AG04450 (cell line): Measurements from ENCODE around the gene CCDC160. TPM values are rescaled to one million over a fixed set of nuclear protein-coding genes. Genes with fewer than 3 reads are reported as not detected.

Source experiments
- CTCF ChIA-PET: fragments of 300-600, 350-600 bp; formaldehyde crosslinking; extraction: SDS; loops from one replicate; lab custom pipeline; 2022; ENCODE audit warnings: antibody characterized with exemption, inconsistent platforms; lab: Charles Lee
- POLR2A ChIA-PET: fragments of 350-600 bp; formaldehyde crosslinking; extraction: SDS; loops from one replicate; lab custom pipeline; 2021; ENCODE audit warnings: antibody characterized with exemption, inconsistent platforms; lab: Yijun Ruan, JAX
- DNase-seq: peaks from one replicate; pipeline ENCODE4 v3.0.0-alpha.2; 2011; ENCODE audit warnings: low read depth, low spot score
- H3K27ac ChIP-seq: one replicate; pipeline ENCODE4 v1.5.1; 2012; ENCODE audit warnings: low read depth, low read length, control low read depth
- H3K27me3 ChIP-seq: one replicate; pipeline ENCODE4 v1.6.0; 2012; ENCODE audit warnings: low read length; ENCODE audit not compliant: control insufficient read depth, insufficient read depth
- H3K4me3 ChIP-seq: 2 replicates; pipeline ENCODE4 v1.5.1; 2011; ENCODE audit warnings: mild to moderate bottlenecking, low read depth, low read length, control low read depth
- H3K9me3 ChIP-seq: 2 replicates; pipeline ENCODE4 v1.5.1; 2012; ENCODE audit warnings: low read length; ENCODE audit not compliant: control insufficient read depth, insufficient read depth
- polyA plus RNA-seq: library from polyadenylated mRNA; depleted of rRNA; stranded (reverse); fragments of >200 nt; gene quantifications from 2 replicates; pipeline ENCODE4 v1.2.3, GENCODE V29; 2011
- TF ChIP-seq, protein P1 (sequence below): IDR thresholded peaks from 2 replicates; pipeline ENCODE4 v1.5.1; 2011; ENCODE audit warnings: low read depth, low read length, control low read depth, inconsistent platforms

The CCDC160 gene
- polyA plus RNA-seq, 1 experiment: 0.15 TPM

DNA sequence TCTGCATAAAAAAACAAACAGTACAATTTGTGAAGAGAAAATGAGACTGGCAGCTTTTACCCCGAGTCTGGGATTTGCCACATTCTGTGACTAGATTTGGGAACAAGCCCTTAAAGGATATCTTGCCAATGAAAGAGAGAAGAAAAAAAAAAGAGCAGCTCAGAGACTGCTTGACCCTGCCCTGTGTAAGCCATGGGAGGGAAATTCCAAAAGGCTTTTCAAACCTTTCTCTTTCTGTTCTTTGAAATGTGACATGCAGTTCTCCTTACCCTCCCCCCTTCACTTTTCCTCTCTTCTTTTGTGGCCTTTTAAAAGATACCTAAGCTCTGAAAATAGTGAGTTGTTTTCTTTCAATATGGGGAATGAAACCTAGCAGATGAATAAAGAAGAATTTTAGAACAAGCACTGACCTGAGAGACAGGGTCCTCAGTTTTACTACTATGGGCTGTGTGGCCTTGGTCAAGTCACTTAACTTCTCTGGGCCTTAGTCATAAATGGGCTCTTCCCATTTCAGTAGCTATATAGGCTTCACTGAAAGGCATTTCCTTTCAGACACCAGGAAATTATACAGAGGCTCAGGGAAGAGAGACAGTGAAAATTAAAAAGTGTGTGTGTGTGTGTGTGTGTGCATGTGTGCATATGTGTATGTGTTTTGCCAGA, 5.1 kb downstream of the CCDC160 start:
- TF ChIP-seq, protein P1, sequence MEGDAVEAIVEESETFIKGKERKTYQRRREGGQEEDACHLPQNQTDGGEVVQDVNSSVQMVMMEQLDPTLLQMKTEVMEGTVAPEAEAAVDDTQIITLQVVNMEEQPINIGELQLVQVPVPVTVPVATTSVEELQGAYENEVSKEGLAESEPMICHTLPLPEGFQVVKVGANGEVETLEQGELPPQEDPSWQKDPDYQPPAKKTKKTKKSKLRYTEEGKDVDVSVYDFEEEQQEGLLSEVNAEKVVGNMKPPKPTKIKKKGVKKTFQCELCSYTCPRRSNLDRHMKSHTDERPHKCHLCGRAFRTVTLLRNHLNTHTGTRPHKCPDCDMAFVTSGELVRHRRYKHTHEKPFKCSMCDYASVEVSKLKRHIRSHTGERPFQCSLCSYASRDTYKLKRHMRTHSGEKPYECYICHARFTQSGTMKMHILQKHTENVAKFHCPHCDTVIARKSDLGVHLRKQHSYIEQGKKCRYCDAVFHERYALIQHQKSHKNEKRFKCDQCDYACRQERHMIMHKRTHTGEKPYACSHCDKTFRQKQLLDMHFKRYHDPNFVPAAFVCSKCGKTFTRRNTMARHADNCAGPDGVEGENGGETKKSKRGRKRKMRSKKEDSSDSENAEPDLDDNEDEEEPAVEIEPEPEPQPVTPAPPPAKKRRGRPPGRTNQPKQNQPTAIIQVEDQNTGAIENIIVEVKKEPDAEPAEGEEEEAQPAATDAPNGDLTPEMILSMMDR: no peak
- POLR2A ChIA-PET: no interaction called here
- Histone ChIP-seq H3K4me3 (no peak overlapping the region), H3K27me3 (no peaks in the 10 kb centered on the region), H3K27ac (no peak overlapping the region), H3K9me3 (no peaks in the 10 kb centered on the region)
- no peak for DNase-seq
- CTCF ChIA-PET: interaction anchor here (1.0 kb wide), 1 partner anchor 12 kb away, joined by 3 read pairs; no protein-coding TSS in a partner anchor

DNA sequence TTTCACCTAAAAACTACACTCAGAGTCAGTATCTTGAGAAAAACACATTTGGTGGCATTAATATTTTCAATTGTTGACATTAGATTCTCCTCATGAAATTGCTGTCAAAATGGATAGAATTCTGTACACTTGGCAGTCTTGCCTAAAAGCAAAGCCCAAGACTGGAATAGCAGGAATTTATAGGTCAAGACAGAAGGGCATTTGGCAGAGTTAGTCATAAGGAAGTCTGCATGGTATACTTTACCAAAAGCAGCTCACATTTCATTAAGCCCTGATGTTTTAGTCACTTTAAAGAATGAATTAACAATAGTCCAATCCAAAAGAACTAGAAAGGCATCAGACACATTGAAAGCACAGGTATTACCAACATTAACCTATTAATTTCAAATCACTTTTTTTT, 7.1 kb downstream of the CCDC160 start:
- CTCF ChIA-PET: interaction anchor here (1.8 kb wide), 1 partner anchor 10 kb away, joined by 7 read pairs; no protein-coding TSS in a partner anchor
- no peak for DNase-seq
- no peaks in the 10 kb centered on the region for H3K9me3 ChIP-seq
- no peak overlapping the region for H3K4me3 ChIP-seq
- H3K27me3 ChIP-seq: no peaks in the 10 kb centered on the region
- TF ChIP-seq, protein P1: no peak
- POLR2A ChIA-PET: no interaction called here
- no peak overlapping the region for H3K27ac ChIP-seq

DNA sequence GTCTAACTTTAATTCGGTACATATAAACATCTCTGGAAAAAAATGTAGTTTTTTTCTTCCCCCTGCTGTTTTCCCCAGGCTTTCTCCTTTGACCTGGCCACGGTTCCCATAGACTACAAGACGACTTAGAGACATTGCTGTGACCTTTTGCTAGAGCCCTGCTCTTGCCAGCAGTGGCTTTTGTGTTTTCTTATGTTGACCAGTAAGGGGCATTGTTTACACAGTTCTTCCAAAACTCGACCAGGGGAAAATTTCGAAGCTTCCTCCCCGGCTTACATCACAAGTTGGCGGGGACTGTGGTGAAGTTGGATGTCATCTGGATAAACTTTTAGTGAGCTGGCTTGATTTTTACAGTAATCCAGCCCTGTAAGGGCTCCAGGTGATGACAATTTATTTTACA, 9.3 kb downstream of the CCDC160 start:
- no peak overlapping the region for H3K27ac ChIP-seq
- POLR2A ChIA-PET: no interaction called here

DNA sequence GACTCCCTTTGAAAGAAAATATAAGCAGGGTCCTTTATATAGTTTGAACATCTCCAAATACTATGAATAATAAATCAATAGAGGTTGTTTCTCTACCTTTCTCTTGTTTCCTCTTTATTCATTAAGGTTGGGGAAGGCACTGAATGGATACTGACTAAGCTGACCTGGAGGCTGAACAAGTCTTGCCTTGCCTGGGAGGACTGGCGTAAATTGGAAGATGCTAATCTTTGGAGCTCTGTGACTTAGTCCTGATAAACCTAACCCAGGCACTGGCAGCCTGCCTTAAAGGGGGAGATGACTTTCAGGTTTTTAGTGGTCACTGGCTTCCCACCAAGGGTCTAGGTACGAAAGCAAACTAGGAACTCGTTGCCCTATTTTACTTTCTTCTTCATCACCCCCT, 10.5 kb downstream of the CCDC160 start:
- ChIA-PET CTCF (interaction anchor here (0.8 kb wide), 1 partner anchor 9 kb away, joined by 3 read pairs; no protein-coding TSS in a partner anchor), POLR2A (no interaction called here)
- H3K9me3 ChIP-seq: no peaks in the 10 kb centered on the region
- H3K27ac ChIP-seq: no peak overlapping the region
- H3K4me3 ChIP-seq: no peak overlapping the region
- TF ChIP-seq, protein P1: no peak
- H3K27me3 ChIP-seq: no peaks in the 10 kb centered on the region
- DNase-seq: no peak

More for the DNA sequence above, 9.3 kb downstream of the CCDC160 start:
- Histone ChIP-seq H3K27me3 (no peaks in the 10 kb centered on the region), H3K9me3 (no peaks in the 10 kb centered on the region), H3K4me3 (no peak overlapping the region)
- CTCF ChIA-PET: interaction anchor here (1.7 to 2.2 kb wide), 2 partner anchors 9 to 150 kb away, joined by 5 to 8 read pairs; no protein-coding TSS in a partner anchor
- DNase-seq: no peak
- TF ChIP-seq, protein P1: no peak

DNA sequence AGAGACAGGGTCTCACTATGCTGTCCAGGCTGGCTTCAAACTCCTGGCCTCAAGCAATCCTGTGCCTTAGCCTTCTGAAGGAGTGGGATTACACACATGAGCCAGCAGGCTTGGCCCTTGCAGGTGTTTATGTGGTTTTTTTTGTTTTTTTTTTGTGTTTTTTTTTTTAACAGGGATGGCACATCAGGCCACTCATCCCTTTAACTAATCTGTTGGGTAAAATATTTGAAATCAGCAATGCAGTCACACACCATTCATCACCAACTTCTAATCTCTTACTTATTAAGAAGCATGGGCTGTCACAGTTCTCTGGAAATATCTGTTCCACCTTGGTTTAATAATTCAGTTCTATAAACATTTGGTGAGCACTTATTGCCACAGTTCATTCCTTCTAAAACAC, 12.3 kb downstream of the CCDC160 start:
- ChIA-PET CTCF (no interaction called here), POLR2A (no interaction called here)
- DNase-seq: no peak
- Histone ChIP-seq H3K9me3 (no peaks in the 10 kb centered on the region), H3K27me3 (no peaks in the 10 kb centered on the region), H3K4me3 (no peak overlapping the region), H3K27ac (no peak overlapping the region)
- TF ChIP-seq, protein P1: no peak
